ENCODE data around the gene AGBL1.

DNA sequence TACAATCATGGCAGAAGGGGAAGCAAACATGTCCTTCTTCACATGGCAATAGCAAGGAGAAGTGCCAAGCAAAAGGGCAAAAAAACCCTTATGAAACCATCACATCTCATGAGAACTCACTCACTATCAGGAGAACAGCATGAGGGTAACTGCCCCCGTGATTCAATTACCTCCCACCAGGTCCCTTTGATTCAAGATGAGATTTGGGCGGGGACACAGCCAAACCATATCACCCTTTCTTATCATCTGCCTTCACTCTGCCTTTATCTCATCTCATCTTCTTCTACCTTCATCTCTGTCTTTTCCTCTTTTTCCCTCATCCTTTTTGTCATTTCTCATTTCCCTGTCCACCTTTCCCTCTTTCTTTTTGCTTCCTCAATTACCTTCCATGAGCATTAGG is 149.6 kb downstream of the AGBL1 start:
- TF ChIP-seq, protein P1, sequence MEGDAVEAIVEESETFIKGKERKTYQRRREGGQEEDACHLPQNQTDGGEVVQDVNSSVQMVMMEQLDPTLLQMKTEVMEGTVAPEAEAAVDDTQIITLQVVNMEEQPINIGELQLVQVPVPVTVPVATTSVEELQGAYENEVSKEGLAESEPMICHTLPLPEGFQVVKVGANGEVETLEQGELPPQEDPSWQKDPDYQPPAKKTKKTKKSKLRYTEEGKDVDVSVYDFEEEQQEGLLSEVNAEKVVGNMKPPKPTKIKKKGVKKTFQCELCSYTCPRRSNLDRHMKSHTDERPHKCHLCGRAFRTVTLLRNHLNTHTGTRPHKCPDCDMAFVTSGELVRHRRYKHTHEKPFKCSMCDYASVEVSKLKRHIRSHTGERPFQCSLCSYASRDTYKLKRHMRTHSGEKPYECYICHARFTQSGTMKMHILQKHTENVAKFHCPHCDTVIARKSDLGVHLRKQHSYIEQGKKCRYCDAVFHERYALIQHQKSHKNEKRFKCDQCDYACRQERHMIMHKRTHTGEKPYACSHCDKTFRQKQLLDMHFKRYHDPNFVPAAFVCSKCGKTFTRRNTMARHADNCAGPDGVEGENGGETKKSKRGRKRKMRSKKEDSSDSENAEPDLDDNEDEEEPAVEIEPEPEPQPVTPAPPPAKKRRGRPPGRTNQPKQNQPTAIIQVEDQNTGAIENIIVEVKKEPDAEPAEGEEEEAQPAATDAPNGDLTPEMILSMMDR (IDR thresholded peaks at IDR 0.05): no peak
- TF ChIP-seq POLR2A (IDR thresholded peaks at IDR 0.05): no peak

Data from Peyer's patch (tissue), 4 donors.